CD14-positive monocyte (primary cell): ENCODE measurements around the gene RCCD1. TPM values are rescaled to one million over a fixed set of nuclear protein-coding genes. Genes with fewer than 3 reads are reported as not detected.

Source experiments
- DNase-seq, 3 donors: peaks; one replicate each; pipeline ENCODE4 v3.0.0-alpha.2; 2011 to 2022
- H2AFZ ChIP-seq: 2 replicates; pipeline ENCODE4 v1.6.0; 2012; ENCODE audit warnings: mild to moderate bottlenecking, low read depth, low read length, inconsistent platforms; ENCODE audit not compliant: insufficient read depth, poor library complexity, severe bottlenecking
- H3K27ac ChIP-seq, 2 donors: 1 replicate in 1 of 2; 2 replicates in 1 of 2; pipeline ENCODE4 v1.5.1; 2012 to 2013; ENCODE audit warnings: low read length in 2 of 2, control low read depth in 1 of 2, inconsistent platforms in 1 of 2, low read depth in 1 of 2, mild to moderate bottlenecking in 1 of 2
- H3K27me3 ChIP-seq, 2 donors: one replicate each; pipeline versions ENCODE4 v1.6.0 to v1.6.1; 2011 to 2013; ENCODE audit warnings: low read length in 2 of 2; ENCODE audit not compliant: control insufficient read depth in 2 of 2, insufficient read depth in 2 of 2
- H3K36me3 ChIP-seq, 2 donors: replicated peaks in 1 of 2; 1 replicate in 1 of 2; 2 replicates in 1 of 2; pipeline versions ENCODE4 v1.5.1 to v1.6.1; 2012 to 2013; ENCODE audit warnings: low read length in 2 of 2, control low read depth in 1 of 2, inconsistent platforms in 1 of 2, mild to moderate bottlenecking in 1 of 2; ENCODE audit not compliant: insufficient read depth in 2 of 2, control insufficient read depth in 1 of 2
- H3K4me1 ChIP-seq, 2 donors: 1 replicate in 1 of 2; 2 replicates in 1 of 2; pipeline versions ENCODE4 v1.5.1 to v1.6.1; 2012 to 2013; ENCODE audit warnings: low read length in 2 of 2, control low read depth in 1 of 2, inconsistent platforms in 1 of 2, mild to moderate bottlenecking in 1 of 2, moderate library complexity in 1 of 2; ENCODE audit not compliant: insufficient read depth in 2 of 2, control insufficient read depth in 1 of 2
- H3K4me2 ChIP-seq: replicated peaks from 2 replicates; pipeline ENCODE3; 2012; ENCODE audit warnings: low read length, moderate library complexity, mild to moderate bottlenecking; ENCODE audit not compliant: poor library complexity, severe bottlenecking; ENCODE audit errors: extremely low read depth
- H3K4me3 ChIP-seq, 3 experiments: fragments of 200-600 bp in 1 of 3; sonication (generic) in 1 of 3; replicated peaks in 1 of 3; 1 replicate in 2 of 3; 2 replicates in 1 of 3; pipeline ENCODE4 v1.5.1; 2011 to 2013; ENCODE audit warnings: low read length in 3 of 3, mild to moderate bottlenecking in 3 of 3, control low read depth in 2 of 3, low read depth in 2 of 3, inconsistent platforms in 1 of 3, moderate library complexity in 1 of 3
- H3K79me2 ChIP-seq: 2 replicates; pipeline ENCODE4 v1.6.0; 2012; ENCODE audit warnings: mild to moderate bottlenecking, control low read depth, inconsistent platforms, low read length, moderate library complexity; ENCODE audit not compliant: insufficient read depth
- H3K9ac ChIP-seq: 2 replicates; pipeline ENCODE4 v1.6.0; 2017; ENCODE audit warnings: low read length, mild to moderate bottlenecking; ENCODE audit not compliant: insufficient read depth, poor library complexity, severe bottlenecking
- H3K9me3 ChIP-seq, 2 donors: replicated peaks in 1 of 2; 1 replicate in 1 of 2; 2 replicates in 1 of 2; pipeline versions ENCODE4 v1.5.1 to v1.6.1; 2012 to 2013; ENCODE audit warnings: low read length in 2 of 2, control low read depth in 1 of 2; ENCODE audit not compliant: control insufficient read depth in 1 of 2, insufficient read depth in 1 of 2
- H4K20me1 ChIP-seq: 2 replicates; pipeline ENCODE4 v1.6.0; 2012; ENCODE audit warnings: mild to moderate bottlenecking, low read length, control low read depth, moderate library complexity; ENCODE audit not compliant: insufficient read depth
- H3K27ac Mint-ChIP-seq, 7 donors: one replicate each; pipeline ENCODE4 v1.8.0; 2020; ENCODE audit warnings: mild to moderate bottlenecking in 7 of 7, mixed read lengths in 7 of 7, moderate library complexity in 6 of 7, inconsistent platforms in 2 of 7
- H3K27me3 Mint-ChIP-seq, 3 donors: one replicate each; pipeline ENCODE4 v1.8.0; 2021 to 2022; ENCODE audit warnings: low read depth in 3 of 3, mild to moderate bottlenecking in 3 of 3, mixed read lengths in 3 of 3, moderate library complexity in 3 of 3, inconsistent platforms in 1 of 3
- H3K36me3 Mint-ChIP-seq, 2 donors: one replicate each; pipeline ENCODE4 v1.8.0; 2020; ENCODE audit warnings: mixed read lengths in 2 of 2, inconsistent platforms in 1 of 2, mild to moderate bottlenecking in 1 of 2
- H3K4me1 Mint-ChIP-seq: one replicate; pipeline ENCODE4 v1.8.0; 2020; ENCODE audit warnings: mild to moderate bottlenecking, mixed read lengths
- H3K4me3 Mint-ChIP-seq, 2 donors: one replicate each; pipeline ENCODE4 v1.8.0; 2020; ENCODE audit warnings: mild to moderate bottlenecking in 2 of 2, mixed read lengths in 2 of 2, moderate library complexity in 1 of 2
- H3K9me3 Mint-ChIP-seq, 7 donors: one replicate each; pipeline ENCODE4 v1.8.0; 2020 to 2022; ENCODE audit warnings: mixed read lengths in 7 of 7, mild to moderate bottlenecking in 6 of 7, moderate library complexity in 6 of 7, inconsistent platforms in 2 of 7
- CTCF ChIP-seq: fragments of 200-600 bp; IDR thresholded peaks from one replicate; pipeline ENCODE4 v1.8.0; 2022; ENCODE audit warnings: antibody characterized with exemption, mild to moderate bottlenecking
- WGBS: methylation state at CpG from one replicate; pipeline ENCODE4 v1.1.5; 2013; ENCODE audit warnings: missing lambda C conversion rate; ENCODE audit not compliant: insufficient coverage; 5-methylcytosine and 5-hydroxymethylcytosine counted together
- intact Hi-C, 2 donors: fragments of 100-400 bp; cut with micrococcal nuclease; formaldehyde crosslinking; loops; one replicate each; pipeline versions ENCODE4 v1.15.0 to v1.15.1; 2023
- polyA plus RNA-seq, 3 donors: library from polyadenylated mRNA; depleted of rRNA in 1 of 3; unstranded in 2 of 3; stranded (reverse) in 1 of 3; fragments of 300-500 nt in 2 of 3; fragments of >200 nt in 1 of 3; fragmentation: Illumina TruSeq in 2 of 3; gene quantifications; 1 replicate in 2 of 3; 2 replicates in 1 of 3; pipeline ENCODE4 v1.2.3, GENCODE V29; 2012 to 2021

The RCCD1 gene
- polyA plus RNA-seq, 3 donors: 1.2 to 2.8 (median 1.5) TPM

- no peaks in the 10 kb centered on the region for H4K20me1 ChIP-seq
- H3K4me2 ChIP-seq: peak overlapping the region; percentile 98
- no peak for TF ChIP-seq CTCF
- H3K9me3 ChIP-seq: no peaks in the 10 kb centered on the region
- intact Hi-C loops: loop anchor here (2.0 to 5.0 kb wide), 3 partner anchors 13 to 32 kb away; no protein-coding TSS in a partner anchor
- H3K27ac ChIP-seq: peak overlapping the region; percentile 88 to 96
- Mint-ChIP-seq H3K36me3 (no peaks in the 10 kb centered on the region), H3K4me1 (peaks cover 35% of the 10 kb centered on the region), H3K4me3 (peak overlapping the region; percentile 83 to 93), H3K27ac (peak overlapping the region; percentile 95 to 97 (median 97)), H3K9me3 (no peaks in the 10 kb centered on the region), H3K27me3 (no peaks in the 10 kb centered on the region)
- DNase-seq: peak in 2 of 3 donors; percentile 24 to 29
- WGBS: 35% methylated on average over 12 of the region's 21 CpGs
- H3K36me3 ChIP-seq: peaks cover 0 to 2% of the 10 kb centered on the region in 2 donors
- peak overlapping the region; percentile 46 to 81 (median 66) for H3K4me3 ChIP-seq
- peak overlapping the region; percentile 76 for H3K9ac ChIP-seq
- peak overlapping the region; percentile 84 for H2AFZ ChIP-seq
- H3K4me1 ChIP-seq: peaks cover 47 to 61% of the 10 kb centered on the region in 2 donors
- peaks cover 20% of the 10 kb centered on the region for H3K79me2 ChIP-seq
- H3K27me3 ChIP-seq: no peaks in the 10 kb centered on the region
These were observed 25.3 kb upstream of the RCCD1 start for GRCh38 chr15:90929246-90930019.

GRCh38 chr15:90930861-90931574 is 23.7 kb upstream of the RCCD1 start:
- peak overlapping the region; percentile 88 for H2AFZ ChIP-seq
- 77% methylated on average over 14 of the region's 15 CpGs for WGBS
- peaks cover under 1 to 1% of the 10 kb centered on the region in 2 donors for H3K36me3 Mint-ChIP-seq
- peaks cover 29% of the 10 kb centered on the region for H3K79me2 ChIP-seq
- peak overlapping the region; percentile 98 for H3K4me2 ChIP-seq
- H3K4me3 ChIP-seq: peak overlapping the region in 1 of 3 experiments; percentile 81
- intact Hi-C loops: loop anchor here in 1 of 2 donors (2.0 to 5.0 kb wide), 2 partner anchors 14 to 34 kb away; no protein-coding TSS in a partner anchor
- H3K9ac ChIP-seq: peak overlapping the region; percentile 76
- H3K4me1 ChIP-seq: peaks cover 59 to 77% of the 10 kb centered on the region in 2 donors
- H3K27me3 Mint-ChIP-seq: peaks cover 0 to under 1% (median 0%) of the 10 kb centered on the region in 3 donors
- H3K4me3 Mint-ChIP-seq: peak overlapping the region; percentile 88 to 97
- H3K27ac Mint-ChIP-seq: peak overlapping the region; percentile 95 to 97 (median 97)
- no peak for TF ChIP-seq CTCF
- H3K9me3 Mint-ChIP-seq: no peaks in the 10 kb centered on the region
- peak overlapping the region; percentile 88 to 96 for H3K27ac ChIP-seq
- H3K9me3 ChIP-seq: no peaks in the 10 kb centered on the region
- peak in 2 of 3 donors; percentile 14 to 50 for DNase-seq
- no peaks in the 10 kb centered on the region for H3K36me3 ChIP-seq
- no peaks in the 10 kb centered on the region for H4K20me1 ChIP-seq
- peaks cover 45% of the 10 kb centered on the region for H3K4me1 Mint-ChIP-seq
- no peaks in the 10 kb centered on the region for H3K27me3 ChIP-seq
